NAMALWA (cell line): Measurements from ENCODE around the gene GFPT2.
"Not testable (repeated sequence)": the region's sequence is repeated elsewhere in the genome, so short reads cannot be mapped to it uniquely, and the experiment has no call there.

Source experiments
- DNase-seq: peaks from one replicate; pipeline ENCODE4 v3.0.0-alpha.2; 2015; ENCODE audit warnings: low spot score

GFPT2 gene

GRCh38 chr5:180304016-180304292 is 49.2 kb downstream of the GFPT2 start:
- DNase-seq = no peak

- DNase-seq = no peak
Measured at GRCh38 chr5:180303226-180304015, 49.7 kb downstream of the GFPT2 start.

- DNase-seq = no peak
Measured at GRCh38 chr5:180302256-180302655, 50.9 kb downstream of the GFPT2 start.

GRCh38 chr5:180301253-180301652 is 51.9 kb downstream of the GFPT2 start:
- no peak for DNase-seq

GRCh38 chr5:180299526-180299925 is 53.6 kb downstream of the GFPT2 start:
- no peak for DNase-seq

- DNase-seq = not testable (repeated sequence)
Measured at GRCh38 chr5:180299014-180299413, 54.1 kb downstream of the GFPT2 start.

- no peak for DNase-seq
Measured at GRCh38 chr5:180297587-180298282, 55.4 kb downstream of the GFPT2 start.

GRCh38 chr5:180296771-180297170 is 56.4 kb downstream of the GFPT2 start:
- peak; percentile 27 for DNase-seq

- no peak for DNase-seq
Measured at GRCh38 chr5:180294913-180295555, 58.1 kb downstream of the GFPT2 start.

GRCh38 chr5:180294411-180294810 is 58.7 kb downstream of the GFPT2 start:
- DNase-seq = no peak

GRCh38 chr5:180291943-180292831 is 60.9 kb downstream of the GFPT2 start, which contains the start of gene MAPK9:
MAPK9 (minus strand) TSS chr5:180292083; CDS start chr5:180280561, 11,522 bp downstream.
- peak; percentile 88 for DNase-seq

- DNase-seq = peak; percentile 52
Measured at GRCh38 chr5:180291234-180291940, 61.7 kb downstream of the GFPT2 start.

GRCh38 chr5:180290568-180291233 is 62.4 kb downstream of the GFPT2 start:
- DNase-seq = no peak

- no peak for DNase-seq
Measured at GRCh38 chr5:180289966-180290365, 63.2 kb downstream of the GFPT2 start.

- no peak for DNase-seq
Measured at GRCh38 chr5:180289433-180289832, 63.7 kb downstream of the GFPT2 start.

- DNase-seq = no peak
Measured at GRCh38 chr5:180287868-180288267, 65.3 kb downstream of the GFPT2 start.

- no peak for DNase-seq
Measured at GRCh38 chr5:180287404-180287803, 65.7 kb downstream of the GFPT2 start.

GRCh38 chr5:180284149-180284548 is 69.0 kb downstream of the GFPT2 start:
- DNase-seq = no peak

- no peak for DNase-seq
Measured at GRCh38 chr5:180283026-180283615, 70.0 kb downstream of the GFPT2 start.

- DNase-seq = no peak
Measured at GRCh38 chr5:180282281-180282680, 70.9 kb downstream of the GFPT2 start.
